T-helper 2 cell treated with Interferon-gamma antibody and Interleukin-4, amounts not matched to agents 5 μg/mL and 100 μg/mL, for 36 hours (primary cell): ENCODE results near the gene KAT7.
"Not testable (repeated sequence)": the region's sequence is repeated elsewhere in the genome, so short reads cannot be mapped to it uniquely, and the experiment has no call there.

Experiments used
- DNase-seq: peaks from one replicate; pipeline ENCODE4 v3.0.0; 2021; ENCODE audit warnings: low spot score
- H3K27ac Mint-ChIP-seq: one replicate; pipeline ENCODE4 v1.8.0; 2021; ENCODE audit warnings: mild to moderate bottlenecking, mixed read lengths
- H3K27me3 Mint-ChIP-seq: one replicate; pipeline ENCODE4 v1.8.0; 2021; ENCODE audit warnings: low read depth, mixed read lengths
- H3K36me3 Mint-ChIP-seq: one replicate; pipeline ENCODE4 v1.8.0; 2021; ENCODE audit warnings: low read depth, mixed read lengths
- H3K4me1 Mint-ChIP-seq: one replicate; pipeline ENCODE4 v1.8.0; 2021; ENCODE audit warnings: low read depth, mixed read lengths
- H3K4me3 Mint-ChIP-seq: one replicate; pipeline ENCODE4 v1.8.0; 2022; ENCODE audit warnings: mild to moderate bottlenecking, moderate library complexity, mixed read lengths
- H3K9me3 Mint-ChIP-seq: one replicate; pipeline ENCODE4 v1.8.0; 2021; ENCODE audit warnings: mixed read lengths

Gene KAT7

GRCh38 chr17:49755663-49756283 is 32.7 kb upstream of the KAT7 start:
- Mint-ChIP-seq H3K4me3 (no peak overlapping the region), H3K9me3 (no peaks in the 10 kb centered on the region), H3K27ac (peak overlapping the region; percentile 23), H3K36me3 (peaks cover 39% of the 10 kb centered on the region), H3K27me3 (no peaks in the 10 kb centered on the region), H3K4me1 (peaks cover 45% of the 10 kb centered on the region)
- no peak for DNase-seq

- Mint-ChIP-seq H3K4me3 (no peak overlapping the region), H3K27ac (no peak overlapping the region), H3K4me1 (peaks cover 49% of the 10 kb centered on the region), H3K27me3 (no peaks in the 10 kb centered on the region), H3K9me3 (no peaks in the 10 kb centered on the region), H3K36me3 (peaks cover 42% of the 10 kb centered on the region)
- no peak for DNase-seq
Observed at GRCh38 chr17:49756323-49757150, 31.9 kb upstream of the KAT7 start.

GRCh38 chr17:49757151-49757777 is 31.2 kb upstream of the KAT7 start:
- Mint-ChIP-seq H3K36me3 (peaks cover 42% of the 10 kb centered on the region), H3K4me3 (no peak overlapping the region), H3K9me3 (no peaks in the 10 kb centered on the region), H3K4me1 (peaks cover 54% of the 10 kb centered on the region), H3K27ac (no peak overlapping the region), H3K27me3 (no peaks in the 10 kb centered on the region)
- no peak for DNase-seq

GRCh38 chr17:49758464-49759010 is 29.9 kb upstream of the KAT7 start:
- H3K27ac Mint-ChIP-seq, H3K9me3 Mint-ChIP-seq, H3K4me3 Mint-ChIP-seq, H3K27me3 Mint-ChIP-seq, DNase-seq: not testable (repeated sequence)
- H3K4me1 Mint-ChIP-seq: peaks cover 58% of the 10 kb centered on the region
- H3K36me3 Mint-ChIP-seq: peaks cover 46% of the 10 kb centered on the region

GRCh38 chr17:49759203-49759602 is 29.3 kb upstream of the KAT7 start:
- no peak for DNase-seq
- H3K4me3 Mint-ChIP-seq: no peak overlapping the region
- H3K4me1 Mint-ChIP-seq: peaks cover 57% of the 10 kb centered on the region
- peaks cover 46% of the 10 kb centered on the region for H3K36me3 Mint-ChIP-seq
- H3K27me3 Mint-ChIP-seq: peaks cover 1% of the 10 kb centered on the region
- no peaks in the 10 kb centered on the region for H3K9me3 Mint-ChIP-seq
- no peak overlapping the region for H3K27ac Mint-ChIP-seq

- H3K36me3 Mint-ChIP-seq: peaks cover 43% of the 10 kb centered on the region
- no peak overlapping the region for H3K27ac Mint-ChIP-seq
- peak overlapping the region; percentile 61 for H3K4me3 Mint-ChIP-seq
- H3K9me3 Mint-ChIP-seq: no peaks in the 10 kb centered on the region
- peaks cover 58% of the 10 kb centered on the region for H3K4me1 Mint-ChIP-seq
- no peak for DNase-seq
- H3K27me3 Mint-ChIP-seq: peaks cover 9% of the 10 kb centered on the region
Observed at GRCh38 chr17:49760296-49760695, 28.2 kb upstream of the KAT7 start.

- Mint-ChIP-seq H3K27me3 (peaks cover 16% of the 10 kb centered on the region), H3K4me1 (peaks cover 52% of the 10 kb centered on the region), H3K4me3 (peak overlapping the region; percentile 61), H3K9me3 (no peaks in the 10 kb centered on the region), H3K36me3 (peaks cover 35% of the 10 kb centered on the region), H3K27ac (peak overlapping the region; percentile 55)
- no peak for DNase-seq
Observed at GRCh38 chr17:49760932-49761558, 27.4 kb upstream of the KAT7 start.

GRCh38 chr17:49762151-49762941 is 26.1 kb upstream of the KAT7 start:
- Mint-ChIP-seq H3K4me1 (peaks cover 47% of the 10 kb centered on the region), H3K27me3 (peaks cover 29% of the 10 kb centered on the region), H3K9me3 (no peaks in the 10 kb centered on the region), H3K27ac (peak overlapping the region; percentile 92), H3K36me3 (peaks cover 28% of the 10 kb centered on the region), H3K4me3 (peak overlapping the region; percentile 94)
- no peak for DNase-seq

GRCh38 chr17:49763735-49764558 is 24.5 kb upstream of the KAT7 start, which contains the start of gene FAM117A:
Gene FAM117A (minus strand): TSS chr17:49764131. CDS start chr17:49764087, 44 bp downstream.
- peak; percentile 96 for DNase-seq
- Mint-ChIP-seq H3K27me3 (peaks cover 36% of the 10 kb centered on the region), H3K27ac (peak within 1 kb of the TSS; percentile 92), H3K36me3 (peaks cover 17% of the 10 kb centered on the region), H3K4me3 (peak within 1 kb of the TSS; percentile 94), H3K9me3 (no peaks in the 10 kb centered on the region), H3K4me1 (peaks cover 43% of the 10 kb centered on the region)

GRCh38 chr17:49764559-49765180 is 23.8 kb upstream of the KAT7 start:
- H3K27ac Mint-ChIP-seq: peak overlapping the region; percentile 62
- H3K4me3 Mint-ChIP-seq: peak overlapping the region; percentile 72
- peaks cover 36% of the 10 kb centered on the region for H3K27me3 Mint-ChIP-seq
- H3K4me1 Mint-ChIP-seq: peaks cover 35% of the 10 kb centered on the region
- H3K36me3 Mint-ChIP-seq: peaks cover 15% of the 10 kb centered on the region
- no peak for DNase-seq
- no peaks in the 10 kb centered on the region for H3K9me3 Mint-ChIP-seq

GRCh38 chr17:49766918-49767530 is 21.5 kb upstream of the KAT7 start:
- Mint-ChIP-seq H3K9me3 (no peaks in the 10 kb centered on the region), H3K4me1 (peaks cover 16% of the 10 kb centered on the region), H3K27me3 (peaks cover 38% of the 10 kb centered on the region), H3K27ac (no peak overlapping the region), H3K36me3 (peaks cover 4% of the 10 kb centered on the region), H3K4me3 (no peak overlapping the region)
- no peak for DNase-seq
